SK-N-DZ (cell line): ENCODE data around the gene SH3PXD2B.
"Not testable (repeated sequence)": the region's sequence is repeated elsewhere in the genome, so short reads cannot be mapped to it uniquely, and the experiment has no call there.

Experiments
- DNase-seq: peaks from one replicate; pipeline ENCODE4 v3.0.0-alpha.2; 2015; ENCODE audit warnings: low spot score

The SH3PXD2B gene

GRCh38 chr5:172485511-172486202 lies 31.3 kb upstream of the SH3PXD2B start:
- no peak for DNase-seq

DNA sequence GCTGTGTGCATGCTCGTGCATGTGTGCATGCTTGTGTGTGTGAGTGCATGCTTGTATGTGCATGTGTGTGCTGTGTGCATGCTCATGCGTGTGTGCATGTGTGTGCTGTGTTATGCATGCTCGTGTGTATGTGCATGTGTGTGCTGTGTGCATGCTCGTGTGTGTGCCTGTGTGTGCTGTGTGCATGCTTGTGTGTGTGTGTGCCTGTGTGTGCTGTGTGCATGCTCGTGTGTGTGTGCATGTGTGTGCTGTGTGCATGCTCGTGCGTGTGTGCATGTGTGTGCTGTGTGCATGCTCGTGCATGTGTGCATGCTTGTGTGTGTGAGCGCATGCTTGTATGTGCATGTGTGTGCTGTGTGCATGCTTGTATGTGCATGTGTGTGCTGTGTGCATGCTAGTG lies 30.3 kb upstream of the SH3PXD2B start:
- DNase-seq = no peak

GRCh38 chr5:172482156-172483020 lies 28.1 kb upstream of the SH3PXD2B start:
- no peak for DNase-seq

GRCh38 chr5:172481011-172481800 lies 26.9 kb upstream of the SH3PXD2B start:
- DNase-seq = no peak

DNA sequence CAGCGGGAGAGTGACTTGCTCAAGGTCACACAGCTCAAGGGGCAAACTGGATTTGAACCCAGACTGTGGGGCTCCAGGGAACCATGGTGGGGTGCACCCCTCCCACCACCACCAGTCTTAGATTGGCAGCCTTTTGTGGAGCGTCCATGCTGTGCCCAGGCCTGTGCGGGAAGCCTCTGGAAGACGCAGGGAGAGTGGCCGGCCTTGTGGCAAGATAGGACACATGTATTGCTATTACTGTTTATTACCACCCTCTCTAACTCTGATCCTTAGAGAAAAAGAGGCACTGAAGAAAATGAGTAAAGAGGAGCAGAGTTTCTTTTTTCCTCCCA lies 25.4 kb upstream of the SH3PXD2B start:
- DNase-seq = no peak

GRCh38 chr5:172479034-172479783 lies 24.9 kb upstream of the SH3PXD2B start:
- DNase-seq = peak; percentile 86

- not testable (repeated sequence) for DNase-seq
Measured at GRCh38 chr5:172478695-172479033, 24.3 kb upstream of the SH3PXD2B start.

- no peak for DNase-seq
Measured at GRCh38 chr5:172478256-172478655, 23.9 kb upstream of the SH3PXD2B start.

GRCh38 chr5:172477466-172477865 lies 23.1 kb upstream of the SH3PXD2B start:
- DNase-seq = no peak

GRCh38 chr5:172474293-172474692 lies 20.0 kb upstream of the SH3PXD2B start:
- DNase-seq = no peak

DNA sequence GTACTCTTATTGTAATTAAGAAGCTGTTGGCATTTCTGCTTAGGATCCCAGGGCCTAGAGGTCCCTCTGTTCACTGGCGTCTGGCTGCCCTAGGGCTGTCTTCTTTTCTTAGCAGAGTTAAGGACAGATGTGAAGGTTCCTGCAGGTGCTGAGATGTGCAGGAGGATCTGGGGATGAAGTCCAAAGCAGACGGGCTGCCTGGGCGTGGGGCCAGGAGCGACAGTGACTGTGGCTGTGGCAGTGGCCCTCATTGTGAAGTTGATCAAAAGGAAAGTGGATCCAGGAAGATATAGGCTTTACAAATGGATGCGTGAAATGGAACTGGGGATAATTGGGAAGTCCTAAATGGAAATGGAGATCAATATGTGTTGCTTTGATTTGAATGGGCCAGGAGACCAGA lies 19.1 kb upstream of the SH3PXD2B start:
- no peak for DNase-seq

- DNase-seq = no peak
Measured at GRCh38 chr5:172469697-172470096, 15.4 kb upstream of the SH3PXD2B start.

DNA sequence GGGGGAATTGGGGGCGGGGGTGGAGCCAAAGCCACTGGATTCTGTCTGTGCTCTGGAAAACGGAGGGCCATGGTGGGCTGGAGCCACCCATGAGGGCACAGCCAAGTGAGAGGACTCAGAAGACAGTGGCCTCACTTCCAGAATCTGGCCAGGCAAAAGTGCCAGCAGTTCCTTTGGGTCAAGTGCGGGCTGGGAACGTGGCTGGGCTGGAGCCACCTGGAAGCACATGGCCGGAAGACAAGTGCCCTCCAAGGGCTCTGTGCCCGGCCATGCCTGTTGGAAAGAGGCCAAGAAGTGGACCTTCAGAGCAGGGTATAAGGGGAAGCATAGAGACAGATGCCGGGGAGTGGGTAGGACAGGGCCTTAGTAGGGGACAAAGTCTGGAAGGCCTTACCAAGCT lies 11.7 kb upstream of the SH3PXD2B start:
- no peak for DNase-seq

GRCh38 chr5:172463031-172463430 lies 8.7 kb upstream of the SH3PXD2B start:
- no peak for DNase-seq

- no peak for DNase-seq
Measured at GRCh38 chr5:172459783-172460165, 5.4 kb upstream of the SH3PXD2B start.

DNA sequence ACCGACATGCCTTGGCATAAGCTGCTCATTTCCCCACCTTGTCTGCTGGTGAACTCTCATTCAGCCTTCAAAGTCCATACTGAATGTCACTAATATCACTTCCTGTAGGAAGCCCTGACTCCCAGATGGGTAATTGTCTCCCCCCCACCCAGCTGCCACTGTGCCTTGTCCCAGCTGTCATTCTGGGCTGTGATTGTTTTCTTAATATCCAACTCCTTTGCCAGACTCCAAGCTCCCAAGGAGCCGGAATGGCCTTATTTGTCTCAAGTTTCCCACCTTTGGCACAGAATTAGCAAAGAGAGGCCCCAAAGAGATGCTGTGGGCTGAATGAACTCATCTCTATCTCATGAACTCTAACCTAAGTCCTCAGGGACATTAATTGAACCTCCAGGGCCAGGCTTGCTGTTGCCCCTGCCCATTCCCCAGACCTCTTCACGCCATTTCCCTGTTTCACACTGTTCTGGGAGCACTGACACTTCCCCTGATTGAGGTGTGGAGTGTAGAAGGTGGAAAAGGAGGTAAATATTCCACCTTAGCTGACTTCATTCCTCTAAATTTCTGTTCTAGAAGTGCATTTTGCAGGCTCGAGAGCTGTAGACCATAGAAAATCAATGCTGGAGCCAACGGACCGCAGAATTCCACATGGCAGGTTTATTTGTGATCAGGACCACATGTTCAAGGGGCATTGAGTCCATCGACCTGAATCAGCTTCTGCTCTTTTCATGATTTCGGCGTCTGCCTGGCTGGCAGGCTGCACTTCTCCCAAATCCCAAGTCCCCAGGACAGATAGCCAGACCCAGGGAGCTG lies 4.9 kb upstream of the SH3PXD2B start:
- DNase-seq = no peak

- DNase-seq = no peak
Measured at GRCh38 chr5:172456076-172456722, 1.9 kb upstream of the SH3PXD2B start.

DNA sequence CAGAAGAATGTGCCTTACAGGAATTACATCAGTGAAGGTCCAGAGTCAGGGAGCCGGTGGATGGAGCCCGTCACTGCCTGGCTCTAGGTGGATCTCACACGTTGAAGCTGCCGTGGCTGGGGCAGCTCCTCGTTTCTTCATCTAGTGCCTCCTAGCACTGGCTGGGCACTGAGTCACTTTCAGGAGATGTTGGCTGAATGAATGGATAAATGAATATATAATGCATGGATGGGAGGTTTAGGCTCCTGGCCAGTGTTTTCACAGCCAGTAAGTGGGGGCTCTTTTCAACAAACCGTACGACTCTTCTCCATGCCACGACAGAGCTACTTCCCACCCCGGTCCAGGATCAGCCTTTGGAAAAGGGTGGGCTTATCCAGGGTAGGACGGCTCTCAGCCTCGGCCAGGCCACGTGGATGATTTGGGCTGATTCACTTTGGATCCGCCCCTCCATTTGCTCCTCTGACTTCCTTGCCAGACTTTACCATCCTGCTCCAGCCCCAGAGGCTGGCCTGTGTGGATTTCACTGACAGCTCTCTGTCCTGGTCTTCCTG lies 1.3 kb upstream of the SH3PXD2B start:
- no peak for DNase-seq

- no peak for DNase-seq
Measured at GRCh38 chr5:172455087-172455381, 709 bp upstream of the SH3PXD2B start.

GRCh38 chr5:172453986-172454357 lies 353 bp downstream of the SH3PXD2B start:
- DNase-seq = peak; percentile 55
